CD4-positive, alpha-beta T cell treated with Interleukin-1 beta for 1 hour (primary cell): Measurements from ENCODE around the gene TNK2.
A peak's percentile ranks its signal among the peaks of the same experiment; 100 is the strongest.

ENCODE experiments used
- DNase-seq, 2 donors: peaks; one replicate each; pipeline ENCODE4 v3.0.0-alpha.2; 2020 to 2022

TNK2 gene

GRCh38 chr3:195897853-195898415 lies 10.4 kb downstream of the TNK2 start:
- no peak for DNase-seq

DNA sequence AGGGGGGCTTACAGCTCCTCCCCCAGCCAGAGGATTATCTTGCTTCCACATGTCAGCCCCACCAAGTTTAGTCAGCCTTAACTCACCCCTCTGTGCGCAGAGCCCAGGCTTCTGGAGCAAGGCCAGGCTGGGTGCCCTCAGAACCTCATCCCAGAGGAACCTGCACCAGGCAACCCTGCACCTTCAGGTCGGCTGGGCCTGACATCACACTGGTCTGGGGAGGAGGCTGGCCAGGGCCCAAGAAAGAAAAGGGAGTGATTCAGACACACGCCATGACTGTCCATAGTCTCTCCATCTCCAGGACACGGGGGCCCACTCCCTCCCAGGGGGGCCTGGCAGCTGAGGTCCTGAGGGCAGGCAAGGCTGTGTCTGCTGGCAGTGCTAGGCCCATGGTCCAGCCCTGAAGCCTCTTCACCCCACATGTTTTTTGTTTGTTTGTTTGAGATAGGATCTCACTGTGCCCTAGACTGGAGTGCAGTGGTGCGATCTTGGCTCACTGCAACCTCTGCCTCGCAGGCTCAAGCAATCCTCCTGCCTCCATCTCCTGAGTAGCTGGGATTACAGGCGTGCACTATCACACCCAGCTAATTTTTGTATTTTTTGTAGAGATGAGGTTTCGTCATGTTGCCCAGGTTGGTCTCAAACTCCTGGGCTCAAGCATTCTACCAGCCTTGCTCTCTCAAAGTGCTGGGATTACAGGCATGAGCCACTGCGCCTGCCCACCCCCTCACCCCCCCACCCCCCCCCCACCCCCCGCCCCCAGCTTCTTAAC lies 11.1 kb downstream of the TNK2 start:
- no peak for DNase-seq

DNA sequence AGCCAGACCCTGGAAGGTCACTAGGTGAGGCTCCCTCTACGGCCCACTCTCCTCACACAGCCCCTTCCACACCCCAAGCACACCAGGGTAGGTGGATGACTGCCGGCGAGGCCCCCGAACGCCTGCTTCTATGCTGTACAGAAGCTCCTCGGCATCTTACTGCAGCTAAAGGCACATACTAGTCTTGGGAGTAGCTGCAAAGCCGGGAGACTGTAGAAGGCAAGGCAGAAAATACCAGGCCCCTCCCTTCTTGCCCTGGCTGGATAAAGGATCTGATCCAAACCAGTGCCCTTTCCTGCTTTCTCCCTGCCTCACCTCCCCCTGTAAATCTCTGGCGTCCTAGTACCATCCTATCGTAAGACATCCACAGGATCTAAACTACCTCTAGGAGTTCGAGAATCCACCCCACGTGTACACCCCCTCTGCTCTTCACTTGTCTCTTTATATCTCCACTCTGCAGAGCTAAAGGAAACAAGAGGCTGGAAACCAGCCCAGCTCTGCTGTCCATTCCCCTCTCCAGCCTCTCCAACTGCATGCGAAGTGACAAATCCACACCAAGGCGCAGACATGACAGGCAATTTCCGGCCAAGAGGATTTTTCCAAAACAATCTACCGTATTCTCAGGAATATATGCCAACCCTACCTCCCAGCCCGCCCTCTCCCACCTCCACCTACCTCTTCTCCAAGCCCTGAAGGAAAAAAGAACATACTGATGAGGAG lies 11.8 kb downstream of the TNK2 start:
- DNase-seq, result no peak

- peak; percentile 70 to 75 for DNase-seq
Observed at GRCh38 chr3:195895861-195896360, 12.4 kb downstream of the TNK2 start.

GRCh38 chr3:195895078-195895860 lies 13.1 kb downstream of the TNK2 start:
- DNase-seq, result peak; percentile 73 to 77

DNA sequence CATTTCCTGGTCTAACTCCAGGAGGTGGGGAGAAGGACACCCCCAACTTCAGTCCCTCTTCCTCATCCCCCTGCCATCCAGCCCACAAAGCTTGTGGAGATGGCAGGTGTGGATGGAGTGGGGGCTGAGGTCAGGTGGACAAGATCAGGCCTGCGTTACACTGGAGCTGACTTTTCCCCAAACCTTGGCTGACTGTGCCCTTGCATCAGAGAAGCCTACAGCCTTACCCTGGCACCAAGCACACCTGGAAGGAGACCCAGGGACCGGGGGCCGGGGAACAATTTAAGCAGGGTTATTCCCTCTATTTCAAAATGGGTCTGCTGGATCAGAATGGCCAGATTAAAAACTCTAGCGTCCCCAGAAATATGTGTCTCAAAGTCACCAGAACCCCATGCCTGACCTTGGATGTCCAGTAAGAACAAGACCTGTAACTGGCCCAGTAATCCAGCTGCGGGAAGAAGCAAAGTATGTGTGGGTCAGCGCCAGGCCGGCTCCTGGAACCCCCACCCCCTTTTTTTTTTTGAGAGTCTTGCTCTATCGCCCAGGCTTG lies 14.4 kb downstream of the TNK2 start:
- DNase-seq, result no peak

DNA sequence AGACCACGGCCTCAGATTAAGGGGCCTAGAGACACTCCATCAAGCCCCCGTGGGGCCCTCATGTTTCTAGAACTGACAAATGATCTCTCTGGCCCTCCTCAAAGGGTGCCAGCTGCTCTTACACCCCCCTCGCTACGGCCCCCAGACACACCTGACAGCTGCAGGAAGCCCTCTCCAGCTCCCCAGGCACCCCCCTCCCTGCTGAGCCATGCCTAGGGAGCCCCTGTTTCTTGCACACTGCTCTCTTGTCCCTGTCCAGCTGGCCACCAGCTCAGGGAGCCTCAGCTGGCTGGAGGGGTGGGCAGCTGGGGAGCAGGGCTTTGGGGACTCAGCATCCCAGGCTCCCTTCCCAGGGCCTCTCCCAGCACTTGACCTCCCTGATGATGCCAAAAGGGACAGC lies 14.8 kb downstream of the TNK2 start:
- no peak for DNase-seq

DNA sequence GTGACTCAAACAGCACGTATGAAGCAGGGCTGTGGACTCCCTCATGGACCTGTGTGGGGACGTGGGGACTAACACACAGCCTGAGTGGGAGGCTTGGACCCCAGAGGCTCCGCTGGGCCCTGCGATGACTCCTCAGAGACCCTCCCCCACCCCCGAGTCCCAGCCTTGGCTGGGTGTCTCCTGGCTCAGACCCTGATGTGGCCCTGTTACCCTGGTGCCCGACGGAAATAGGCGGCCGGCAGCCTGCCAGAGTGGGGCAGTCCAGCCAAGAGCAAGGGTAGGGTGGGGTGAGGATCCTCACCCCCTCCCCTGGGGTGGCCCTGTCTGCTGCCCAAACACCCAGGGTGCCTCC lies 15.3 kb downstream of the TNK2 start:
- DNase-seq, result no peak

- DNase-seq, result no peak
Observed at GRCh38 chr3:195892105-195893043, 16.0 kb downstream of the TNK2 start.

DNA sequence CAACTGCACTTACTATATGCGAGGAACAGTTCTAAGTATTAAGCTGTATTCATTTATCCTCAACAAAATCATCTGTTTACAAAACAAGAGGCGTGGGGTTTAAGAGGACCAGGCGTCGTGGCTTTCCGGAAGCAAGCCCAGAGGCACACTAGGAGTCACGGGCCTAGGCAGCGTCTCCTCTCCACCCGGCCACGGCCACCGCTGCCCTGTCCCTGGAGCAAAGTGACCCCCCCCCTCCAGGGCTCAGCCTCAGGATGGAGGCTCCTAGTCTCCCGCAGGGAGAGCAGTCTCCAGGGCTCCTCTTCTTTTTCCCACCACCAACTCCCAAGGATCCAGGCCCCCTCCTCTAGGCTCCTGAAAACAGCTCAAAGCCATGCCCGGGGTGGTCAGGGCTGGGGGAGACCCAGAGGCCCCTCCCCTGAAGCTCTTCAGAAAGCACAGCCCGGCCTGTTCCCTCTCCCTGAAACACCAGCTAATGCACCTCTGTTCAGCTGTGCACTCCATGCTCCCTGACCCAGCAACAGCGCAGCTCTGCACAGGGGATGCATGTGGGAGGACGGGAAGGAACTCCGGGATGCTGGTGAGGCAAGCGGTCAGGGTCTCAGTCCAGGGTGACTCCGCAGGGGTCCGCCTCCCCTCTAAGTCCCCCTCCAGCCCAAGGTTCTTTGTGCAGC lies 16.8 kb downstream of the TNK2 start:
- no peak for DNase-seq

GRCh38 chr3:195889870-195890295 lies 18.5 kb downstream of the TNK2 start:
- no peak for DNase-seq

GRCh38 chr3:195888981-195889869 lies 19.1 kb downstream of the TNK2 start:
- no peak for DNase-seq

GRCh38 chr3:195888311-195888761 lies 20.0 kb downstream of the TNK2 start:
- DNase-seq, result no peak

GRCh38 chr3:195887670-195888069 lies 20.7 kb downstream of the TNK2 start:
- no peak for DNase-seq

- no peak for DNase-seq
Observed at GRCh38 chr3:195886181-195887141, 21.9 kb downstream of the TNK2 start.

GRCh38 chr3:195885036-195885891 lies 23.1 kb downstream of the TNK2 start:
- no peak for DNase-seq

GRCh38 chr3:195884691-195885035 lies 23.7 kb downstream of the TNK2 start:
- no peak for DNase-seq

- DNase-seq, result no peak
Observed at GRCh38 chr3:195883801-195884200, 24.6 kb downstream of the TNK2 start.
